ENCODE measurements around the gene INTS3.

The INTS3 gene

DNA sequence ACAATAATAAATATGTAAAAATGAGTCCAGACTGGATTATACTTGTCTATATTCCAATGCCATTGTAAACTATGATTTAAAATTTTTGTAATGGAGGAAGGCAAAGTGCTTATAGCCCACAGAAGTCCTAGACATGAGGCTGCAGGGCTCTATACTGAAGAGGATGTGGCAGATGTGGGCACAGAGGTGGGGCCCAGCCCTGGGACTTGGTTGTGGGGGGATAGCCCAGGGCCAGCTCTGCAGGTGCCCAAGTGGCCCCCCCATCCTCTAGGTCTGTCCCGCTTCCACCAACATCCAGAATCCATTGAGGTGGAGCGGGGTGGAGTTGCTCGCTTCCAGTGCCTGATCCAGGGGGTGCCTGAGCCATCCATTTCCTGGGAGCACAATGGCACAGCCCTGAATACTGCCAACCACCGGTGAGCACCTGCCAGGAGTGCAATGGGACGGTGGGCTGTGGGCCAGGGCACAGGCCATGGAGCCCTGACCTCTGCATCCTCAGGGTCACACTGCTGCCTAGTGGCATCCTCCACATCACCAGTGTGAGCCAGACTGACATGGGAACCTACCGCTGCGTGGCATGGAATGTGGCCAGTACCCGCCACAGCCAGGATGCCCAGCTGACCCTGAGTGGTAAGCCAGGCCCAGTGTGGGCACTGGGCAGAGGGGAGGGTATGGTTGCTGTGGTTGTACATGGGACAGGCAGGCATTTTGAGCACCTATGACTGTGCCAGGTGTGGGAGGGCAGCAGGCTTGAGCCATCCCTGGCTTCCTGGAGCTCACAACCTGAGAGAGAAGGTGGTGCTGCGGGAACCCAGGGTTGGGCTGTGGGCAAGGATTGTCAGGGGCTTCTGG, 68.3 kb downstream of the INTS3 start:
- no peak for DNase-seq (ENCODE audit: low spot score)

DNA sequence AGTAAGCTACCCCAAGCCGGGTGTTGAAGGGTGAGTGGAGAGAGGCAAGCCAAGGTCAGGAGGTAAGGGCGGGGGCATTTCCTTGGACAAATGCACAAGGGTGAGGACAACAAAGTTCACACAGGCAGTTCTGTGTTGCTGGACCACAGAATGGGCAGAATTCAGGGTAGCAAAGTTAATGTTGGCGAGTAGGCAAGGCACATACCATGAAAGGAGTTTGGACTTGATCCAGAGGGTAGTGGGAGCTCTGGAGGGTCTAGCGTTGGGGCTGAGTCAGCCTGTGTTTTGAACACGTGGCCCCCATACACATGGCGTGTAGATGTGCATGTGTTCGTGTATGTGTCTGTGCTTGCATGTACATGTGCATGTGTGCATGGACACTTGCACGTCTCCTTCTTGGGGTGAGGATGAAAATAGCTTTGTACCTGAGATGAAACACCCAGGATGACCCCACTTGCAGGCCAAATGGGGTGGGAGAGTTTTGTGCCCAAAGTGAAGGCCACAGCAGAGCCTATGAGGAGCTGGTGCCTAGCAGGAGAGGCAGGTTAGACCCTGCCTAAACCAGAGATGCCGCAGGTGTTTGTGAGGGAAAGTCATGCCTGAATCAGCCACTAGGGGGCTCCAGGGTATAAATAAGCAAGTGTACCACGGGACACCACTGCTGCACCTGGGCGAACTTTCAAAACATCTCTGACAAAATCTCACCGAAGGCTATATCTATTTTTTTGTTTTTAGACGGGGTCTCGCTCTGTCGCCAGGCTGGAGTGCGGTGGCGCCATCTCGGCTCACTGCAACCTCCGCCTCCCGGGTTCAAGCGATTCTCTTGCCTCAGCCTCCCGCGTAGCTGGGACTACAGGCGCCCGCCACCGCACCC, 69.2 kb downstream of the INTS3 start:
- DNase-seq (ENCODE audit: low spot score) = peak; percentile 80

DNA sequence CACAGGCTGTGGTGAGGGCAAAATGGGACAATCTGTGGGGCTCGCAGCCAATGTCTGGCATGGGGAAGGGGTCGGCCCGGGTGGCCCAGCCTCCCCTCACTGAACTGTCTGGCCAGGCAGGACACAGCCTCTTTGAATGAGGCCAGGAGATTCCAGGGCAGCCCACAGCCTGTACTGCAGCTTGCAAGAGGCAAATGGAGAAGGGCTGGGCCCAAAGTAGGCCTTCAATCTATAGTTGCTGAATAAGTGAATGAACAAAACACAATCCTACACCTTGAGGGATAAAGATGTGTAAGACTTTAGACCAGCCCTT, 70.6 kb downstream of the INTS3 start:
- DNase-seq (ENCODE audit: low spot score) = no peak

DNA sequence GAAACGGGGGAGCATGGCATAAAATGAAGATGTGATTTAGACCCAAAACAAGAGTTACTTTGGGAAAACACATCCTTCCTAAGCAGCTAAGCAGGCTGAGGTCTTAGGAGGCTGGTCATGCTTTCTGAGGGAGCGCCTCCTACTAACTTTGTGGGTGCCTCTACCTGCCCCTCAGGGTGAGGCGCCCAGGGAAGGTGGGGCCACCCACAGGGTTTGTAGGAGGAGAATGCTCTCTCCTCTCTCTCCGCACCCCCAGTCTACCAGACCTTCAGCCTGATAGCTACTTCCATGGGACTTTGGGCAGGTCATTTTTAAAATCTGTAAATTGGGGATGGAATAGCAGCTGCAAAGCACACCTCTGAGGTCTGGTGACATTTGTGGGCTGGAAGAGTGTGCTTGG, 71.2 kb downstream of the INTS3 start:
- no peak for DNase-seq (ENCODE audit: low spot score)

DNA sequence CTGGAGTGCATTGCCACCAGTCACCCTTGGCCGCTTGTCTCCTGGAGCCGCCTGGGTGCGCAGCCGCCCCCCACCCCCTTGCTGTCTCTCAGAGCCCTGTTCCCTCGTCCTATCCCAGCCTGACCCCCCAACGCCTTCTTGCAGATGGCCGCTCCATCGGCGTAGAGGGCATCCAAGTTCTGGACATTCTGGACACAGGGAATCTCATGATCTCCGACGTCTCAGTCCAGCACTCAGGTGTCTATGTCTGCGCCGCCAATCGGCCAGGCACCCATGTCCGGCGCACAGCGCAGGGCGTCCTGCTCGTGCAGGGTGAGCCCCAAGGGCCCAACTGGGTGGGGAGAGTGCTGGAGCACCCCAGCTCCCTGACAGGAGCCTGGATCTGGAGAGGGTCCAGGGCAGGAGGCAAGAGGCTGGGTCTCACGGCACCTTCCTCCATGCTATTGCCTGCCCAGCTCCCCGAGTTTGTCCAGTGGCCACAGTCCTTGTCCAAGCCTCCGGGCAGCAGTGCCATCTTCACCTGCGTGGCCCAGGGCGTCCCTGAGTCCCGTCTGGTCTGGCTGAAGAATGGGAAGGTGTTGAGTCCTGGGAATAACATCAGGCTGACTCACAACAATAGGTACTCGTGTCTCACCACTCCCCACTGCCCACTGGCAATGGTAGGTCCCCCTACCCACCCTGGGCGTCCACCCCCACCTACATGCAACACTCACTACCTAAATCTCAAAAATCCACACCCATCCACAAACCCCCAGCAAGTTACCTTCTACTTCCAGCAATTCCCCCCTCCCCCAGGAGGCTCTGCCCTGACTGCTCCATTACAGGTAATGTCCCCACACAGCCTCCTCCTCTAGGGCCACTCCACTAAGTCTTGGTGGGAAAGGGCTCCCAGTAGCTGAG, 72.0 kb downstream of the INTS3 start:
- no peak for DNase-seq (ENCODE audit: low spot score)

DNA sequence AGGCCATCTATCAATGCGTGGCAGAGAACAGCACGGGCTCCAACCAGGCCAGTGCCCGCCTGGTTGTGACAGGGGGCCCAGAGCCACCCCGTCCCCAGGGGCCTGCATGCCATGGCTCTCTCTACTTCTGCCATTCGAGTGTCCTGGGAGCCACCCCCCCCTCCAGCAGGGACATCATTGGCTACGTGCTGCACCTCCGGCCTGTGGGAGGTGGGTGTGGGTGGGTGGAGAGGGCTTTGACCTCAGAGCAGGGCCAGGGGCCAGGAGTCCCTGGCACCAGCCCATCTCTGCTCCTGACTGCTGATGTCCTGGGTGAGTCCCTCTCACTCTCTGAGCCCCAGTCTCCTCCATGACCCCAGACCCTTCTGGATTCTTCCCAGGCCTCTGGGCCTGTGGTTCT, 72.7 kb downstream of the INTS3 start:
- no peak for DNase-seq (ENCODE audit: low spot score)

DNA sequence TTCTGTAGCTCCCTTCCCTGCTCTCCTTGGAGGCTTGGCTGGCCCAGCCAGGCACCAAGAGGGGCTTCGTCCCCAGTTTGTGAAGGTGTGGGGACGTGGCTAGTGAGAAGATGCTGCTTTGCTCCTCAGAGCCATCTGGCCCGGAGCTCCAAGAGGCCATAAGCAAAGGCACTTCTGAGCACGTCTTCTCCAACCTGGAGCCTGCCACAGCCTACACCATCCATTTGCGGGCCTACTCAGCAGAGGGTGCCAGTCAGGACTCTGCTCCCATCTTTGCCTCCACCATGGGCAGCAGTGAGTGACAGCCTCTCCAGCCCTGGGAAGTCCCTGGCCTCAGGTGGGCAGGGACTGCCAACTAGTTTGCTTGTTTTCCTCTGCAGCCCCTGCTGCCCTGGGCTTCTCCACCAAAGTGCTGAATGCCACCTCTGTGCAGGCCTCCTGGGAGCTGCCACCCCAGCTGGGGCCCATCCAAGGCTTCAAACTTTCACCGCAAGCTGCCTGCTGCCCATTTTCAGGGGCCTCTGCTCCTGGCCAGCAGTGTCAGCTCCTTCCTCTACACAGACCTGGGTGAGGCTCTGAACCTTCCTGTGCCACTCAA, 73.3 kb downstream of the INTS3 start:
- DNase-seq (ENCODE audit: low spot score) = no peak

DNA sequence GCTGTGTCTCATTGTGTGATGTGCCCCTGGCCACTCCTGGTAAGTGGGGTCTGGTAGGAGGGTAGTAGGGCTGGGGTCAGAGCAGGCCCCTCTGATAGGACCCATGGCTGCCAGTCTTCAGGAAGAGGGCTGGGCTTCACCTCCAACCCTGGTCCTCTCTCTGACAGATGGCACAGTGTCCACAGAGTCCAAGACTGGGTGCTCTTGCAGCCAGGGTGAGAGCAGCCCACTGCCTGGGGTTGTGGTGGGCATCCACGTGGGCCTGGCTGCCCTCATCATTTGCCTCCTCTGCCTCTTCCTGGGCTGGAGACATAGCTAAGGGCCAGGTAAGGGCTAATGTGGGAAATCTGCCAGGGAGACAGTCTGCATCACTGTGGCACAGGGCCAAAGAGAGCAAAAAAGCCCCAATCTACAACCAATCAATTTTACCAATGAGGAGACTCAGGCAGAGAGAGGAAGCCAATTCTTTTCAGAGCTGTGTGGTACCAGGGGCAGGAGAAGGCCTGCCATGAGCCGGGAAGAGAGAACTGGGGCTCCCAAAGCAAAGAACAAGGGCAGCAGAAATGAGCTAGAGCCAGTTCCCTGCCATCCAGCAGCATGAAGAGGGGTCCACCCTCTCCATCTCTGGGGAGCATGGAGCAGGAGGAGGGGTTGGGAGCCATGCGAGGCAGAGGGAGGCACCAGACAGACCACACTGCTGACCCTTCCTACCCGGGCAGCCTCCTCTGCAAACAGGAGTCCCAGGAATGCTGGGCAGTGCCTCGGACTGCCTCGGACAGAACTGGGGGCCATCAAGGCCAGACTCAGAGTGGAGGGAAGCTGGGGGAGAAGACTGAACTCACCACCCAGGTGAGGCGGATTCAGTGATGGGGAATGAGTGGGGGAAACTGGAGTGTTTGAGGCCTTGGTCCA, 74.2 kb downstream of the INTS3 start:
- no peak for DNase-seq (ENCODE audit: low spot score)

DNA sequence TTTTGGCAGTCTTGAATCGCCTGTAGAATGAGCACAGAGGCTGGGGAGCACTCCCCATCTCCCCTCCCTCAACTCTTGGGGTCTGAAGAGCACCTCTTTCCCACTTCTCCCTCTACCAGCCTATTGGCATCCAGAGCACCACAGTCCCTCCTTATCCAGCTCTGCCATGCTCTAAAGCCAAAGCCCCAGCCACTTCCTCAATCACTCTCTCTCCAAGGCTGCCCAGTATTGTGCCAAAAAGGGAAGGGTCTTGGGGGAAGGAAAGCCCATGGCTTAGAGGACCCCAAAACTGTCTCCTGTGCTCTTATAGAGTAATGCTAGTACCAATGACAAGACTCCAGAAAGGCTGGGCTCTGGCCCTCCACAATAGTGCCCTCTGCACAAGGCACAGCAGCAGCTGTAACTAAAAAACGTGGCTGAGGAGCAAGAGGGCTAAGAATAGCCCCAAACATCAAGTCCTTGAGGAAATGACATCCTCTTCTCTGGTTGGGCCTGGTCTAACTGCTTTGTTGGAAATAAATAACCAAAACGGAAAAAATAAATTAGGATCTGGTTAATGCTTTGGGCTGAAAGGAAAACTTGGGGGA, 75.7 kb downstream of the INTS3 start:
- no peak for DNase-seq (ENCODE audit: low spot score)

DNA sequence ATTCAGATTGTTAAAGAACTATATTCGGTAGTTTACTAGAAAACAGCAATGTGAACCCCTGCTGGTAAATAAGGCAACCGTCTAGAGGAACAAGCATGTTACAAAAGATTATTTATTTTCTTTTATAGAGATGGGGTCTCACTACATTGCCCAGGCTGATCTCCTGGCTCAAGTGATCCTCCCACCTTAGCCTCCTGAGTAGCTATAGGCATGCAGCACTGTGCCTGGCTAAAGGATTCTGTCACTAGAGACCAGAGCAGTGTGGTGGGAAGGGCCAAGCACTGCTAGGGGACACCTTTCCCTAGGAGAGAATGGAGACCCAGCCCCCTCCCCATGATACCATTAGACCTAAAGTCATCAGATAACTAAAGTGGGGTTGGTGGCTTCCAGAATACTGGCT, 76.3 kb downstream of the INTS3 start:
- DNase-seq (ENCODE audit: low spot score) = no peak

DNA sequence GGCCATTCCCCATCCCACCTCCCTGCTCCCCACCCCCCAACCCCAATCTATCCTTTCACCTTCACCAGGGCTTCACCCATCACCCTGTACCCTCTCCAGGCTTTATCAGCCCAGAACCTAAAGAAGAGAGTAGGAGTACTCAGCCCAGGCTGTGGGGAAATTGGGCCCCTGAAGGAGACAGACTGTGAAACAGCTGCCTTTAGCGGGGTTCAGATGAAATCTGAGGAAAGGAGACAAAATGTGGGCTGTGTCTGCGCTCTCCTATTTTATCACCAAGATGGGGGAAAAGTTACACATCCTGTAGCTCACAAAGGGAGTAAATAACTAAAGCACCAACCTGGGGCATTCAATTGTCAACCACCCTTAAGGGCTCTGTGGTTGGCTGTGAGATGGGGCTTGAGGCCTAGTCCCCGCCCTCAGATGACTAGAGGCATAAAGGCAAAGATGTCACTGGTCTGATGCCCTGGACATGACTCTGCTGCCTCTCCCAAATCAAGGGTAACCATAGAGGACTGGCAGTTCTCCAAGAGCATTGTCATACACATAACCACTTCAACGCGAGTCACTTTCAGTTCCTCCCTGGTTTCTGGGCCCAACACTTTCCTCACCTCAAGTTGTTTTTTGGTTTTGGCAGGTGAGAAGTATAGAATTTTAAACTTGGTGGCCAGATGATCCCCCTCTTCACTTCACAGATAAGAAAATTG, 77.3 kb downstream of the INTS3 start:
- DNase-seq (ENCODE audit: low spot score) = peak; percentile 37

DNA sequence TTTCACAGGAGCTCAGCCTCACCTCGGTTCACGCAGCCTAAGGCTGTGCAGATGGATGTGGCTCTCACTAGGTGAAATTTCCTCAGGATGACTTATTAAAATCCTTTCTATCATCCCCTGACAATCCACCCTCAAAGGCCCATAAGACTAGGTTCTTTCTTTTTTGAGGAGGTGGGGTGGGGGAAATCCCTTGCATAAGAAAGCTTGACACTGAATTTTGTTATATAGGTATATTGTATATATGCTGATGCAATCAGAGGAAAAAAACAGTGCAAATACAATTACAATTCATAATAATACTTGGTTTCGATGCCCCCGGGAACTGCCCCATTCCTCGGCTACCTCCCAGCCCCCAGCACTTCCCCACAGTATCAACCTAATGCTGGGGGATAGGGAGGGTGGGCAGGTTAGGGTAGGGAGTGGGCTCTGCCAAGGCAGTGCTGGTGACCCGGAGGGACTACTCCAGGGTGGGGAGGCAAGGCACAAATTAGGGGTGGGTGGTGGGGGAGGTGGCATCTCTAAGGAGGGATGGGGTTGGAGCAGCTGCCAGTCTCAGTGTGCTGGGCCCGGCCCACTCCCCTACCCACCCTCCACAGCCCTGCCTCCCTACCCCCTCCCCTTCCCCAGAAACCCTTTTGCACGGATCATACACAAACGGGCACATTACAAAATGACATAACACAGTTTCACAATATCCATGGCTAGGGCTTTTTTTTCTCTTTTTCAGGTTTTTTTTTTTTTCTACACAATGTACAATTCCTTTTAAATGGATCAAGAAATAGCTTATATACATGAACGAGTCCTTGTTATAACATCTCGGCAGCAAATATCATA, 78.3 kb downstream of the INTS3 start:
- DNase-seq (ENCODE audit: low spot score) = no peak

DNA sequence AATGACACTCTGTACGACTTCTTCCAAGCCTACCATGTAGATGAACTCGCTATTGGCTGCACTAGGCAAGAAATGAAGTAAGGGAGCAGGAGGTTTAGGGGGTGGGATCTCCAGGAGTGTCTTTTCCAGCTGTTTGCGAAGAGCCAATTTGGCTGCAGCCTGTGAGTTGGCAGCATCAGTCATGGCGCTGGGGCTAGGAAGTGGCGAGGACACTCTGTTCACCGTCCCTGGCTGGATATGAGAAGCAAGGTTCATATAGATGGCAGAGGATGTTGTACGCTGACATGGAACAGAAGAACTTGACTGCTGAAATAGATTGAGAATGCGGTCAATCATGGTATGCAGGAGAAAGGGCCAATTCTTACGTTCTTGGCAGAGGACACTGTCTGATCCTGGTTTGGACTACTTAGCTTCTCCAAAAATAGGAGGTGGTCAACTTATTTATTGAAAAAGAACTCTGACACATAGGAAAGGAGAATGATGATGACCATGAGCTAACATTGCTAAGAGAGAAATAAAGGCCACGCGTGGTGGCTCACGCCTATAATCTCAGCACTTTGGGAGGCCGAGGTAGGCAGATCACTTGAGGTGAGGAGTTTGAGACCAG, 88.5 kb downstream of the INTS3 start:
- no peak for DNase-seq (ENCODE audit: low spot score)

DNA sequence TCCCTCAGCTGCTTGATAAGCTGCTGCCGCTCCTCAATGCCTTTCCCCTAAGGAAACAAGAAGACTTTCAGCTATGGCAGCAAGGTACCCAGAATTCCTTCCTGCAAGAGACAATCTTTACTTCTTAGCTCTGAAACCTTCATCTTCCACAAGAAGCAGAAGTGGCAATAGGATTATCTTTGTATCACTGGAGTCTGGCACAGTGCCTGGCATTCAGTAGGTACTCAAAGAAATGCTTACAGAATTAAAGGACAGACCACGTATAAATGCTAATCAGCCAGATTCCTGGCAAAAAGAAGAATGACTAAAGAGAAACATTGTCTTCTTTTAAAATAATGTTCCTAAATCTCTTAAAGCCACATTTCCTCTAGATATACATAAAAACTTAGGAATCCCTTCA, 91.0 kb downstream of the INTS3 start:
- peak; percentile 60 for DNase-seq (ENCODE audit: low spot score)
